GM18520 (cell line): Measurements from ENCODE around the gene KCNK1.
"Not testable (repeated sequence)": the region's sequence is repeated elsewhere in the genome, so short reads cannot be mapped to it uniquely, and the experiment has no call there.

Source experiments
- ATAC-seq: cut with Tn5 transposase; IDR thresholded peaks from one replicate; pipeline ENCODE4 v1.9.1; 2021; ENCODE audit not compliant: unreplicated experiment

Gene KCNK1

DNA sequence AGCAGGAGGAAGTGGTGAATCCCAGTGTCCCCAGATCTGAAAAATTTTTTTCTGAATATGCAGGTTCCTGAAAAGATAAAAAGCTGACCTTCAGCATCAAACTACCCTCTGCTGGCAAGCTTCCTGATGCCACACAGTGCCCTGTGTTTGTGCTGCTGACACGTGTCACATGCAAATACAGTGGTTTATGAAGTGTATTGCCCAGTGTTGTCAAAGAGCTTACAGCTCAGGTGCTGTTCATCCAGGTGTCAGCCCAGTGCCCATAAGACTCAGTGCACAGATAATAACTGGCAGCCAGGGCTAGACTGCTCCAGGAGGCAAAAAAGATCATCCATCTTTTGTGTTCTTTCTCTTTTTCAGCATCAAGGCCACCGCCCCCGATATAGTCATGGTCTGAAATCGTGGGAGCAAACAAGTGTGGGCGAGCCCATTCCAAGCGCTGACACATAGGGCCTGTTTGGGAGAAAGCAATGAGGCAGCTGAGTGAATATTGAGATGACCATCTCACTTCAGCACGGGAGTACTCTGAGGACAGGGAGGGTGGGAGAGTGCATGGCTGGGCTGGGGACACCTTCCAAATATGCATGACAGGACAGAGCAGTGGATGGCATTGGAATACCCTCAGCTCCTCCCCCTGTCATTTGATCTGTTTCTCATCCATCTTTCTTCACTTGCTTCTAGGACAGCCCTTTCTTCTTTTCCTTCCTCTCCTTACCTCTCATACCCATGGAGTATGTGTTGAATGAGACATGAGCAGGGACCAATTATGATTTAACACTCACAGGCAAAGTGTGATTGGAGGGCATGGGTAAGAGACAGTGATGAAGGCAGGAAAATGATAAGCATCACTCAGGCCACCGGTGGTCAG lies 6.4 kb upstream of the KCNK1 start:
- ATAC-seq: peak; percentile 88

DNA sequence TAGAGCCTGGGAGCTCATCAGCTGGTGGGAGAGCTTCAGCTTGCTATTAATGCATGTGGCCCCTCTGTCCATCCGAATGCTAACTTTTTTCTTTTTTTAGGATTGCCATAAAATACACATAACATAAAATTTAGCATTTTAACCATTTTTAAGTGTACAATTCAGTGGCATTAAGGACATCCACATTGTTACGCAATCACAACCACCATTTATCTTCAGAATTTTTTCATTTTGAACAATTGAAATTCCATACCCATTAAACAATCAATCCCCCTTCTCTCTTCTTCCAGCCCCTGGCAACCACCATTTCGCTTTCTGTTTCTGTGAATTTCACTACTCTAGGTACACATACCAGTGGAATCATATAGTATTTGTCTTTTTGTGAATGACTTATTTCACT lies 4.9 kb upstream of the KCNK1 start:
- ATAC-seq: no peak

DNA sequence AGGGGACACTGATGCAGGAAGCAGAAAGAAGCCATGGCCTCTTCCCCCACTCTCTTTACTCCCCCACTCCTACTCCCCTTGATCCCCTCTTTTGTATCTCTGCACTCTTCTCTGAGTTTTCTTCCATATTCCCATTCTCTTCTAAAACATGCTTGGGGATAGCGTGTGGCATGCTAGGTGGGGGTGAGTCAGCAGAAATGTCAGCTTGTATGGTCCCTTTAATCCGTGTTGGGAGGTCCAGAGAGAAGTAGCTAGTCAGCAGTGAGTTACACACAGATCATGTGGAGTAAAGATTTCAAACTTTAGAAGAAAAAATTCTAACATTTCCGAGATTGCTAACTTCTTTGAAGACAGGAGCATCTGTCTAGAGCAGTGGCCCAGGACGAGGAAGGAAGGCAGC lies 4.0 kb upstream of the KCNK1 start:
- no peak for ATAC-seq

DNA sequence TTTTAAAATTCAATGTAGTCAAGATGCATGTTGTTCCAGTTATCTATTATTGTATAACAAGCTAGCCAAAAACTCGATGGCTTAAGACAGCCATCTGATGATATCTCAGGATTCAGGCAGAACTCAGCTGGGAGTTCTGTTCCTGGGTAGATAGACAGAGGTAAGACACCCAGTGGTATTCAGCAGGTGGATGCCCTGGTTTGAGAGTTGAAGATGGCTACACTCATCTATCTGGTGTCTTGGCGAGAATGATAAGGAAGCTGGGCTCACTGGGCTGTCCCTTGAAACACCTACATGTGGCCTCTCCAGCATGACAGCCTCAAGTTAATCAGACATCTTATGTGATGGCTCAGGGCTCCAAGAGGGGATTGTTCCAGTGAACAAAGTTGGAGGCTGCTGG lies 3.3 kb upstream of the KCNK1 start:
- no peak for ATAC-seq

DNA sequence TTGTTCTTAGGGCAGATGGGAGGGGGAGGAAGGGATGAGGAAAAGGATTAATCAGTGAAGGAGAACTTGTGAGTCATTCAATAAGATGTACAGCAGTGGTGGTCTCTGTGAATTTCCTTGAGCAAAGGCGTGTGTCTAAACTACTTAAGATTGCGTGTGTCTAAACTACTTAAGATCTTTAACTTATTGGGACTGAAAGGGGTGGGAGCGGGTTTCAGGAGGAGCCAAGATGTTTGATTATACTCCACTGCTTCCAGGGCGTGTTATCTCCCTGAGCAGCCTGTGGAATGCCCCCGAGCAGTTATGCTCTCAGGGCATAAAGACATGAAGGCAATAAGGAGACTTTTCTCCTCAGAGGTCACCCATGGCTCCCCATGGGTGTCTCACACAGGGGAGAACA lies 2.5 kb upstream of the KCNK1 start:
- not testable (repeated sequence) for ATAC-seq

DNA sequence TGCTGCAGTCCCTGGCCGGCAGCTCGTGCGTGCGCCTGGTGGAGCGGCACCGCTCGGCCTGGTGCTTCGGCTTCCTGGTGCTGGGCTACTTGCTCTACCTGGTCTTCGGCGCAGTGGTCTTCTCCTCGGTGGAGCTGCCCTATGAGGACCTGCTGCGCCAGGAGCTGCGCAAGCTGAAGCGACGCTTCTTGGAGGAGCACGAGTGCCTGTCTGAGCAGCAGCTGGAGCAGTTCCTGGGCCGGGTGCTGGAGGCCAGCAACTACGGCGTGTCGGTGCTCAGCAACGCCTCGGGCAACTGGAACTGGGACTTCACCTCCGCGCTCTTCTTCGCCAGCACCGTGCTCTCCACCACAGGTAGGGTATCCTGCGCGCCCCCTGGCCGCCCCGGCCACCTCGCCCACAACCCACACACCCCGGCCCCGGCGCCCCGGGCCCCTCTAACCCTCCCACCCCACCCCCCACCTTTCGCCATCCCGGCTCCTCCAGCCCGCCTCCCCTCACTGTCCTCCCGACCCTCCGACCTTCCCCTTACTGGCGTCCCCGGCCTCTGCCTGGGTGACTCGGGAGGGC lies 352 bp downstream of the KCNK1 start:
- no peak for ATAC-seq

DNA sequence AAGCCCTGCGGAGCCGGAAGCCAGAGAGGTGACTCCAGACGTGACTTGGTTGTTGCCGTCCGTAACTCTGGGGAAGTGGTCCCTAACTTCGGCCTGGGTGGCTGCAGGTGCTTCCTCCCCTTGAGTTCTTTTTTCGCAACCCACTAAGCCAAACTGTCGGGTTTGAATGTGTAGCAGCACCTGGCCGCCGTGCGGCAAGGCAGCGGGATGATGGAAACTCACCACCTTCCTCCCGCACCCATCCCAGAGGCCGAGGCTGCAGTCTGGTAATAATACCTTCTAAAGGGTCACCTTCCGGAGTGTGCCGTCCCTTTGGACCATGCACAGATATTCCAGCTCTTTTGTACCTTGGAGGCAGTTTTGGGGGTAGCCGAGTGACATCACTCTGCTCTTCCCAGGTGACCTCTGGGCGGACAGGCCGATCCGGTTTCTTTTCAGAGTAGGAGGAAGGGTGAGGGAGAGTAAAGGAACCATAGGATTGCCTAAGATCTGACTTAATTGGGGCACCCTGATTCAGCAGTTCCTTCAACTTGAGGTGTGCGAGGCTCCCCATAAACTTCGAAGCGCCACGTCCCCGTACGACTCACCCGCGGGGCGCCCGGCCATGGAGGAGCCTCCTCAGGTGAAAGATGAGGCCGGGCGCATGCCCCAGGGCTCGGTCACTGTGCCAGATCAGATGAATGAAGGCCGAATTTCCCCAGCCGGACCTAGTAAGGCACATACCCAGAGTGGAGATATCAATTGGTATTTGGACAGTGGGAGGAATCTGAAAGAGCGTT lies 1.0 kb downstream of the KCNK1 start:
- ATAC-seq: no peak

DNA sequence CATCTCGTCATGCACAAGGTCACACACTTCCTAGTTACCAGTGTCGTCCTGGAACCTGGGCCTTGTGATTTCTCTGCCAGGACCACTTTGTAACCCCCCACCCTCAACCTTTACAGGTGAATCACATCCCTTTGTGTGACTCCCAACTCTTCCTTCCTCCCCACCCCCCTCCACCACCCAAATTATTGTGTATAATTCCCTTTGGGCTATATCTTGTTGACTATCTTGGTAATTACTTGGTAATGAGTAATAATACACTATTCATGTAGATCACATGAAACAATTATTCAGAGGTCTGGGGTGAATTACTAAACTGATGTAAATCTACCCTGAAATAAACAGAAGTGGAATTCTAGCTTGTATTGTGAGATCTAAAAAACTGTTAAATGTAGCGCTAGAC lies 1.7 kb downstream of the KCNK1 start:
- ATAC-seq: no peak

DNA sequence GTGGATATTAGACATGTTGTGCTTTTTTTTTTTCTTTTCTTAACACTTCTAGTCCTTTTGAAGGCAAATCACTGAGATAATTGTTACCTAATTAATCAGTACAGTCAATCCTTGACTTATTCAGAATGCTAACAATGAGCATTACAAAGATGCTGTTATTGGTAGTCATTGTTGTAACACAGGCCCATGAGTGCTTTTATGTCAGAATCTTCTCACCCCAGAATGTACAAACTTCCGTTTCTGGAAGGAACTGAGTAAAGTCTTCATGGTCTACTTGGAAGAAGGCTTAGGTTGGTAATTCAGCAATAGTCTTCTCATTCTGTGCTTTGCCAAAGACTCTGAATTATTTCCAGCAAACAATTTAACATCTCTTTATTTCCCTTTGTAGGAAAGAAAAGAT lies 3.1 kb downstream of the KCNK1 start:
- ATAC-seq: no peak

DNA sequence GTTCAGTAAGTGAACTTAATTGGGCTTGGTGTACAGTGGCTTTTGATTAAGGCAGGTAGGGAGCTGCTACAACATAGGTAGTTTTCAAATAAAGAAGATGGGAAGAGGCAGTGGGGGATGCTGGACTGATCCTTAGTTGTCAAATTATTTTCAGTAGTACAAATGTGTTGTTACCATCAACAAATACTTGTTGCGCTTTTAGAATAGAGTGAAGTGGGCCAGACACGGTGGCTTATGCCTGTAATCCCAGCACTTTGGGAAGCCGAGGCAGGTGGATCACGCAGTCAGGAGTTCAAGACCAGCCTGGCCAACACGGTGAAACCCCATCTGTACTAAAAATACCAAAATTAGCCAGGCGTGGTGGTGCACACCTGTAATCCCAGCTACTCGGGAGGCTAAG lies 5.5 kb downstream of the KCNK1 start:
- not testable (repeated sequence) for ATAC-seq

DNA sequence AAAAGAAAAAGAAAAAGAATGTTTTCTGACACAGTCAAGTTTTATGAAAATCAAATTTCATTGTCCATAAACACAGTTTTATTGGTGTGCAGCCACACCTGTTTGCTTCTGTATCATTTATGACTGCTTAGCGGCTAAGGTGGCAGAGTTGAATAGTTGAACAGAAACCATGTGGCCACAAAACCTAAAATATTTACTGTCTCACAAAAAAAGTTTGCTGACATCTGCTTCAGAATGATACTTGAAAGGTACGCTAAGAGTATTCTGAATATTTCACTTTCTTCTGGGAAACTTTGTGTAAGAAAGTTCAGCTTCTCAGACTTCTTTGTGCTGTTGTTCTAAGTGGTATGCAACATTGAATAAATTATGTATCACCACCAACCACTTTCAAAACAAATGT lies 6.2 kb downstream of the KCNK1 start:
- ATAC-seq: peak; percentile 61

DNA sequence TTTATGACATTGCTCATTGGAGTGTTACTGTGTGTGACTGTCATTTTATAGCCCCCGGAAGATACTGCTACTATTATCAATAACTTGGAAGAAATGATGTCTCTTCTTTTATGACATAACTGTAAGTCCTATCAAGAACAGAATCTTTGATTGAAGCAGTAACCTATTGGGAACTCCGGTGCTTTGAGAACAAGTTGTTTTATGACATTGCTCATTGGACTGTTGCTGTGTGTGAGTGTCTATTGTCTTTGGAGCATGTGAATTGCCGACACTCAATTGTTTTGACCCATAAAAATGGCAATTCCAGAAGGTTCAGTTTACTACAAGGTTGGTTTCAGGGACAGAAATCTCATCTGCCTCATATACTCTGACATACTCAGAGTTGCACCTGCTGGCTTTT lies 8.0 kb downstream of the KCNK1 start:
- no peak for ATAC-seq

DNA sequence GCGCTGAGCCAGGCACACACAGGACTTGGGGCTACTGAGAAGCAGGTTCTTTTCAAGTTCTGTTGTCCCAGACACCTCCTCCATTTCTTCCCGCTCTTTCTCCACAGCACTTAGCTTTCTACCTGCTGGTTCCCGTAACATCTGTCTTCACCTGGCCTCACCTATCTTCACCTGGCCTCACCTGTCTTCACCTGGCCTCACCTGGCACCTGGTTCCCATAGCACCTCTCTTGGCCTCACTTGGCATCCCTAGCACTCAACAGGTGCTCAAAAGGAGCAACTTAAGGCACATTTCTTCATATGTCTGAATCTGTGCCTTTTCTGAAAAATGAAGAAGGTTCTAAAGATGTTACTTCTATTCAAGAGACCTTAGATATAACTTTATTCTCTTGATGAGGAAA lies 10.4 kb downstream of the KCNK1 start:
- ATAC-seq: no peak

DNA sequence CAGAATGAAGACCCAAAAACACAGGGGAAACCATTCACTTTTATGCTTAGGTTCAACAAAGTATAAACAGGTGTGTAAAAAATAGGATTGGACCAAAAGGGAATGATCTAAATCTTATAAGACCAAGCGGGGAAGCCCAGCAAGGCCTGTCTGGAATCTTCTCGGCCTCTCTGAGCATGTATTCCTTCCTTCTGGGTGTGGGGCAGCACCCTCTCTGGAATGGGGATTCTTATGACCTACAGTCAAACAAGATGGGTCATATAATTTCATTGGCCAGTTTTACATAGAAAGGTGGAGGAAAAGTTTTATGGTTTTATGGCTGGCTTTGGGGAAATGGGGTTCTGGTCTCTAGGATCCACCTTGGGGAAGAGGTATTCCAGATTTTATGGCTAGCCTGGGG lies 11.2 kb downstream of the KCNK1 start:
- no peak for ATAC-seq

DNA sequence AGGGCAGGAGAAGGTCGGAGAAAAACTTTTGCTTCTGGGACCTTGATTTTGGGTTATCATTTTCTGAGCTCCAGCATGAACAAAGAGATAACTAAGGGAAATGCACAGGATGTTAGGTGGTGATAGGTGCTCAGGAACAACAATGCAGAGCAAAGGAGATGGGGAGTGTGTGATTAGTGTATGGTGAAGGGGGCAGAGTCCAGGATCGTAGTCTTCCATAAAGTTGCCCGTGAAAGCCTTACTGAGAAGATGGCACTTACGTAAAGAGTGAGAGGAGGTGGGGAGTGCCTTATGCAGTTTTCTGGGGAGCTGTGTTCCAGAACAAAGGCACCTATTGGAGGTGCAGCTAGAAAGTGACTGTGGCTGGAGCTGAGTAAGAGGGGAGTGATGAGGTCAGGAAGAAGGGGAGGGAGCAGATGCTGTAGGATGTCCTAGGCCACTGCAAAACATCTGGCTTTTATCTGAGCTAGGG lies 11.6 kb downstream of the KCNK1 start:
- ATAC-seq: no peak

DNA sequence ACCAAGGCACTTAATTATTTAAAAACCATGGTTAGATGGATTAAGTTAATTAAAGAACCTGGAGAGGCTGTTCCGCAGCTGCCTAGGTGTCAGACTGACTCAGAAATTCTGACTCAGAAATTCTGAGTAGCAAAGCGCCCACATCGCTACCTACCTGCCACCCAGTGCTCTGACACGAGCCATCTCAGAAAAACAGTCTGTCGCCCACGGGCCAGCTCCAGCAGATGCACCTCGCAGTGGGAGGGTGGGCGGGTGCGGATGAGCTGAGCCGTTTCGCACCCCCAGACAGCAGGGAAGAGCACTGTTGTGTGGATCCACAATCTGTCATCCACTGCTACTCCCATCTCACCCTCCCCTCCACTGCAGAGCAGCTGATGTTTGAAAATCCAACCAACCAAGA lies 13.5 kb downstream of the KCNK1 start:
- no peak for ATAC-seq

DNA sequence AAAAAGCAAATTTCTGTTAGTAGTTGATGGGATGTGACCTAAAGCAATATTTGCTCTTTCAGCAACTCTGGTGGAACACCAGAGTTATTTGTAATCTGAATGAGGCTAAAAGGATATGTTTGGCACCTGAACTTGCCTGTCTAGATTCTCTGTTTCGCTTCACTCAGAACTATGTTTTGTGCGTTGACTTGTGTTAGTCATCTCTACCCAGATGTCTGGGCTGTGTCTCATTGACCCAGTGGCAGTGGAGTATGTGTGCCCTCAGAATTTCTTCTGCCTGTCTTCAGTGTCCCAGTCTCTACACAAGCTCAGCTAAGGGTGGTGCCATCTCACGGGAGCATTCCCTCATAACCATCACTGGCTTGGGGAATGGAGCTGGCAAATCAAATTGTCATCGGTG lies 13.9 kb downstream of the KCNK1 start:
- ATAC-seq: peak; percentile 55

DNA sequence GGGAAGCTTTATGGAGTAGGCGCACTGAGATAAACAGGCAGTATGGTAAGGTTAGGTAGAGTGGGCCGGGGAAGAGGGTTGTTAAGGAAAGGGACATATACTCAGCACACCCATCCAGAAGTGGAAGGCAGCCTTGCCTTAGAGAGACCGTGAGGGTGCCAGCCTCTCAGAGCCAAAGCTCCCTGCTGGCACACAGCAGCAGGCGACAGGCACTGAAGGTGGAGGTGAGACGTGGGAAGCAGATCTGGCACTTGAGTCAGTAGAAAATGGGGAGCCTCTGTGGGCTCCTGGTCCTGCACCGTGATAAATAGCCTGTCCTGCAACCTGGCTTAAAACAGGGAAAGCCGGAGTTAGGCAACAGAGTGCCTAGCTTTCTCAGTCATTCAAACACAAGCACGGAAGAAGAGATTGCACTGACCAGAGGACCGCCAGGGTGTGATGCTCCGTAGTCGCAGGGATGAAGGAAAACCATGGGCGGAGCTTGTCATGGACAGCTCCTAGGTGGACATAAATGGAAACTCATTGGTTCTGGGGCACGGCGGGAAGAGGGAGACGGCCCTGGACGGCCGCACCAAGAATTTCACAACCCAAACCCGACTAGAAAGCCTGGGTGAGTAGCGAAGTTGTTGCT lies 15.5 kb downstream of the KCNK1 start:
- no peak for ATAC-seq

DNA sequence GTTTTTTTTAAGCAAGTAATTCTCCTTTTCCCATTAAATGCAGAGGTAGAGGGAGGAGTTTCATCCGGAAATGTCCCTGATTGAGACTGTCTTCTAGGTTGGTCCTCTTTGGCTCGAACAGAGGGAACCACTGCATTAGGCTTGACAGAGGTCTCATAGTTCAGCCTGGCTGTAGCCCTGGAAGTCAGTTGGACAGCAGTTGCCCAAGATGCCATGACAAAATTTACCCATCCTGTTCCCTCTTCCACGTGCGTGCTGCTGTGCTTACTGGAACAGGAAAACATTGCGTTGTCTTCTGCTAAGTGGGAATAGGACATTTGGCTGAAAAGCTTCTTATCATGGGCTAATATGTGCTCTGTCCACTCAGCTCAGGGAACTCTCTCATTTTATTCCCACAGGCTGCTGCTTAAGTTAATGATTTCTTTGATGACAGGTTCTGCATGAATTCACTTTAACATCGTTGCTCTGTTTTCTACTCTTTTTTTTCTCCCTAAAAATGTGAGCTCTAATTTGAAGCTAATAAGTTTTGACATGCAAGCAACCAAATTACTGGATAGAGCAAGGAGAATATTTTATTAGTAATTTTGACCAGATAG lies 18.0 kb downstream of the KCNK1 start:
- no peak for ATAC-seq

DNA sequence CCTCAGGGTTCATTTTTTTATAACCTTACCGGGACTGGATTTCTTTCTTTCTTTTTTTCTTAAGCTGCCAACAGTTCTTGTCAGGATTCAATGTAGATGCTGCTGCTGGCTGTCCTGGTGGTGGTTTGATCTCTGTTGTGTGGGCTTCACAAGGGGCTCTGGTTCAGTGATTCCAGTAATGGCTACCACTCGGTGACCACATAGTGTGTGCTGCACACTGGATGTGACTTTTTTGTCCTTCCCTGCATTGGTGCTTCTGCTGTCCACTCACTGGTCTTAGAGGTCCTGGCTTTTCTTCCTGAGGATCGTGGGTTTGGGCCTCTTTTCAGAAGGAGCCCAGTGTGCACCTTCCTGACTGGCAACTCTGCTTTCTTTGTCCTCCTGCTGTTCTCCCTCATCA lies 18.5 kb downstream of the KCNK1 start:
- ATAC-seq: no peak
